ENCODE results near the gene POC1A. TPM values are rescaled to one million over a fixed set of nuclear protein-coding genes. Genes with fewer than 3 reads are reported as not detected.
"Not testable (repeated sequence)": the region's sequence is repeated elsewhere in the genome, so short reads cannot be mapped to it uniquely, and the experiment has no call there.

The POC1A gene
- total RNA-seq, 1 donor from 2014 or later, result 3.4 TPM

- no peak for DNase-seq (ENCODE audit: low spot score)
Measured at GRCh38 chr3:52183786-52184445, 29.7 kb upstream of the POC1A start.

- no peak for DNase-seq (ENCODE audit: low spot score)
Measured at GRCh38 chr3:52182691-52183090, 28.5 kb upstream of the POC1A start.

GRCh38 chr3:52182196-52182595, 28.0 kb upstream of the POC1A start:
- no peak for DNase-seq (ENCODE audit: low spot score)

- no peak for DNase-seq (ENCODE audit: low spot score)
Measured at GRCh38 chr3:52181543-52181942, 27.3 kb upstream of the POC1A start.

- DNase-seq (ENCODE audit: low spot score), result no peak
Measured at GRCh38 chr3:52178537-52178936, 24.3 kb upstream of the POC1A start.

- not testable (repeated sequence) for DNase-seq (ENCODE audit: low spot score)
Measured at GRCh38 chr3:52178126-52178525, 23.9 kb upstream of the POC1A start.

- no peak for DNase-seq (ENCODE audit: low spot score)
Measured at GRCh38 chr3:52177701-52178042, 23.4 kb upstream of the POC1A start.

GRCh38 chr3:52176951-52177700, 22.9 kb upstream of the POC1A start:
- DNase-seq (ENCODE audit: low spot score), result no peak

GRCh38 chr3:52176180-52176752, 22.0 kb upstream of the POC1A start:
- no peak for DNase-seq (ENCODE audit: low spot score)

- DNase-seq (ENCODE audit: low spot score), result no peak
Measured at GRCh38 chr3:52175416-52176179, 21.4 kb upstream of the POC1A start.

GRCh38 chr3:52174896-52175295, 20.7 kb upstream of the POC1A start:
- DNase-seq (ENCODE audit: low spot score), result no peak

GRCh38 chr3:52173101-52173500, 18.9 kb upstream of the POC1A start:
- DNase-seq (ENCODE audit: low spot score), result no peak

- no peak for DNase-seq (ENCODE audit: low spot score)
Measured at GRCh38 chr3:52172262-52172757, 18.1 kb upstream of the POC1A start.

- no peak for DNase-seq (ENCODE audit: low spot score)
Measured at GRCh38 chr3:52171514-52172261, 17.5 kb upstream of the POC1A start.

GRCh38 chr3:52170217-52170616, 16.0 kb upstream of the POC1A start:
- not testable (repeated sequence) for DNase-seq (ENCODE audit: low spot score)

GRCh38 chr3:52167240-52167639, 13.0 kb upstream of the POC1A start:
- DNase-seq (ENCODE audit: low spot score), result no peak

- DNase-seq (ENCODE audit: low spot score), result no peak
Measured at GRCh38 chr3:52162250-52162872, 8.1 kb upstream of the POC1A start.

GRCh38 chr3:52159503-52159902, 5.3 kb upstream of the POC1A start:
- DNase-seq (ENCODE audit: low spot score), result no peak

- DNase-seq (ENCODE audit: low spot score), result no peak
Measured at GRCh38 chr3:52155912-52156311, 1.7 kb upstream of the POC1A start.

- no peak for DNase-seq (ENCODE audit: low spot score)
Measured at GRCh38 chr3:52153389-52154096, 680 bp downstream of the POC1A start.

All from mucosa of gallbladder (tissue), 1 donor.